COLO829 (cell line): ENCODE measurements around the gene CSMD2.
"Not testable (repeated sequence)": the region's sequence is repeated elsewhere in the genome, so short reads cannot be mapped to it uniquely, and the experiment has no call there.

Experiments
- DNase-seq: peaks from one replicate; pipeline ENCODE4 v3.0.0; 2012; ENCODE audit warnings: low spot score

The CSMD2 gene

GRCh38 chr1:34052565-34052964, 112.5 kb downstream of the CSMD2 start:
- no peak for DNase-seq

- no peak for DNase-seq
Observed at GRCh38 chr1:34050709-34051485, 114.1 kb downstream of the CSMD2 start.

- no peak for DNase-seq
Observed at GRCh38 chr1:34049994-34050393, 115.0 kb downstream of the CSMD2 start.

- DNase-seq: no peak
Observed at GRCh38 chr1:34049477-34049876, 115.6 kb downstream of the CSMD2 start.

- no peak for DNase-seq
Observed at GRCh38 chr1:34037856-34038255, 127.2 kb downstream of the CSMD2 start.

- DNase-seq: no peak
Observed at GRCh38 chr1:34037109-34037508, 127.9 kb downstream of the CSMD2 start.

- no peak for DNase-seq
Observed at GRCh38 chr1:34034036-34034435, 131.0 kb downstream of the CSMD2 start.

- no peak for DNase-seq
Observed at GRCh38 chr1:34029954-34030353, 135.1 kb downstream of the CSMD2 start.

- DNase-seq: no peak
Observed at GRCh38 chr1:34029515-34029914, 135.5 kb downstream of the CSMD2 start.

- no peak for DNase-seq
Observed at GRCh38 chr1:34028381-34029055, 136.5 kb downstream of the CSMD2 start.

- DNase-seq: no peak
Observed at GRCh38 chr1:34025675-34026074, 139.4 kb downstream of the CSMD2 start.

GRCh38 chr1:34024485-34024884, 140.5 kb downstream of the CSMD2 start:
- no peak for DNase-seq

GRCh38 chr1:34019741-34020552, 145.1 kb downstream of the CSMD2 start:
- no peak for DNase-seq

GRCh38 chr1:34018285-34018684, 146.7 kb downstream of the CSMD2 start:
- DNase-seq: no peak

- not testable (repeated sequence) for DNase-seq
Observed at GRCh38 chr1:34016281-34016680, 148.7 kb downstream of the CSMD2 start.

GRCh38 chr1:34013958-34014737, 150.9 kb downstream of the CSMD2 start:
- DNase-seq: peak; percentile 3

- no peak for DNase-seq
Observed at GRCh38 chr1:34013136-34013535, 151.9 kb downstream of the CSMD2 start.

GRCh38 chr1:34009340-34009985, 155.6 kb downstream of the CSMD2 start:
- no peak for DNase-seq

GRCh38 chr1:34007760-34008159, 157.3 kb downstream of the CSMD2 start:
- DNase-seq: no peak

GRCh38 chr1:34005309-34005708, 159.7 kb downstream of the CSMD2 start:
- DNase-seq: no peak

- no peak for DNase-seq
Observed at GRCh38 chr1:34002810-34003209, 162.2 kb downstream of the CSMD2 start.
